ENCODE measurements around the gene MAPT. TPM values are rescaled to one million over a fixed set of nuclear protein-coding genes. Genes with fewer than 3 reads are reported as not detected.

MAPT gene
- total RNA-seq, 1 donor from 2014 or later, result 2.1 TPM

DNA sequence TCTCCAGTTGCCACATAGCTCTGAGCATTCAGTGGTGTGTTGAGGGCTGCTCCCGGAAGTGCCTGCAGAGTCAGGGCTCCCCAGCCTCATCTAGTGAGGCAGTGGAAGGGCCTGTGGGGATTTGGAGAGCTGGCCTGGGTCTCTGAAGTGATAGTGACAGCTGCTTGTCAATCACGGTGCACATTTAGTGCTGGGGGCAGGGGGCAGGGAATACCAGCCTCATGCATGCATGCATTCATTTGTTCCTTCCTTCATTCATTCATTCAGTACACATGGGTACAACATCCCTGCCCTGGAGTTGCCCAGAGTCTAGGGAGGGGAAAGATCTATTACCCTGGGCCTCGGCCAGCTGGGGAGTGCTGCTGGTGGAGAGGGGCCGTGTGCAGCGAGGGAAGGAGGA, 93.4 kb downstream of the MAPT start:
- Histone ChIP-seq H4K20me1 (ENCODE audit: insufficient read depth, low read length) (no peaks in the 10 kb centered on the region), H3K79me2 (ENCODE audit: insufficient read depth, low read length) (no peaks in the 10 kb centered on the region), H3K4me1 (ENCODE audit: insufficient read depth, low read length) (no peaks in the 10 kb centered on the region), H3K4me2 (ENCODE audit: low read length) (no peak overlapping the region), H3K9ac (ENCODE audit: low read length) (no peak overlapping the region), H3K27ac (ENCODE audit: low read depth, low read length) (no peak overlapping the region), H3K9me3 (ENCODE audit: insufficient read depth, low read depth, low read length) (no peaks in the 10 kb centered on the region), H3K36me3 (ENCODE audit: insufficient read depth, low read length) (no peaks in the 10 kb centered on the region), H2AFZ (ENCODE audit: low read depth, low read length) (no peak overlapping the region), H3K4me3 (ENCODE audit: insufficient read depth, low read depth, low read length) (no peak overlapping the region), H3K27me3 (ENCODE audit: insufficient read depth, low read length) (peaks cover 6% of the 10 kb centered on the region)
- no peak for TF ChIP-seq EZH2 (IDR thresholded peaks at IDR 0.05; ENCODE audit: insufficient read depth, low read length)
- TF ChIP-seq, protein P1, sequence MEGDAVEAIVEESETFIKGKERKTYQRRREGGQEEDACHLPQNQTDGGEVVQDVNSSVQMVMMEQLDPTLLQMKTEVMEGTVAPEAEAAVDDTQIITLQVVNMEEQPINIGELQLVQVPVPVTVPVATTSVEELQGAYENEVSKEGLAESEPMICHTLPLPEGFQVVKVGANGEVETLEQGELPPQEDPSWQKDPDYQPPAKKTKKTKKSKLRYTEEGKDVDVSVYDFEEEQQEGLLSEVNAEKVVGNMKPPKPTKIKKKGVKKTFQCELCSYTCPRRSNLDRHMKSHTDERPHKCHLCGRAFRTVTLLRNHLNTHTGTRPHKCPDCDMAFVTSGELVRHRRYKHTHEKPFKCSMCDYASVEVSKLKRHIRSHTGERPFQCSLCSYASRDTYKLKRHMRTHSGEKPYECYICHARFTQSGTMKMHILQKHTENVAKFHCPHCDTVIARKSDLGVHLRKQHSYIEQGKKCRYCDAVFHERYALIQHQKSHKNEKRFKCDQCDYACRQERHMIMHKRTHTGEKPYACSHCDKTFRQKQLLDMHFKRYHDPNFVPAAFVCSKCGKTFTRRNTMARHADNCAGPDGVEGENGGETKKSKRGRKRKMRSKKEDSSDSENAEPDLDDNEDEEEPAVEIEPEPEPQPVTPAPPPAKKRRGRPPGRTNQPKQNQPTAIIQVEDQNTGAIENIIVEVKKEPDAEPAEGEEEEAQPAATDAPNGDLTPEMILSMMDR (IDR thresholded peaks at IDR 0.05; ENCODE audit: insufficient read depth, low read depth, low read length), result no peak
- Mint-ChIP-seq H3K4me3 (ENCODE audit: unreplicated experiment) (no peak overlapping the region), H3K36me3 (ENCODE audit: low read depth, unreplicated experiment) (no peaks in the 10 kb centered on the region), H3K27me3 (ENCODE audit: low read depth, unreplicated experiment) (peaks cover 18% of the 10 kb centered on the region), H3K4me1 (ENCODE audit: low read depth, unreplicated experiment) (no peaks in the 10 kb centered on the region), H3K9me3 (ENCODE audit: unreplicated experiment) (peaks cover 9% of the 10 kb centered on the region), H3K27ac (ENCODE audit: unreplicated experiment) (no peak overlapping the region)
- DNase-seq (ENCODE audit: low read depth) (no peak), FAIRE-seq (no peak)

DNA sequence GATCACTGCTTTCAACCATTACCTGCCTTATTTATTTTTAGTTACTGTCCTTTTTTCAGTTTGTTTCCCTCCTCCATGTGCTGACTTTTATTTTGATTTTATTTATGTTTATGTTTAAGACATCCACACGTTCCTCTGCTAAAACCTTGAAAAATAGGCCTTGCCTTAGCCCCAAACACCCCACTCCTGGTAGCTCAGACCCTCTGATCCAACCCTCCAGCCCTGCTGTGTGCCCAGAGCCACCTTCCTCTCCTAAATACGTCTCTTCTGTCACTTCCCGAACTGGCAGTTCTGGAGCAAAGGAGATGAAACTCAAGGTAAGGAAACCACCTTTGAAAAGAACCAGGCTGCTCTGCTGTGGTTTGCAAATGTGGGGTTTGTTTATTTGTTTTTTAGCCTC, 95.4 kb downstream of the MAPT start:
- Histone ChIP-seq H3K4me3 (ENCODE audit: insufficient read depth, low read depth, low read length) (no peak overlapping the region), H3K27me3 (ENCODE audit: insufficient read depth, low read length) (peaks cover 6% of the 10 kb centered on the region), H3K36me3 (ENCODE audit: insufficient read depth, low read length) (no peaks in the 10 kb centered on the region), H3K27ac (ENCODE audit: low read depth, low read length) (no peak overlapping the region), H3K9ac (ENCODE audit: low read length) (no peak overlapping the region), H4K20me1 (ENCODE audit: insufficient read depth, low read length) (no peaks in the 10 kb centered on the region), H2AFZ (ENCODE audit: low read depth, low read length) (no peak overlapping the region), H3K4me2 (ENCODE audit: low read length) (no peak overlapping the region), H3K79me2 (ENCODE audit: insufficient read depth, low read length) (no peaks in the 10 kb centered on the region), H3K4me1 (ENCODE audit: insufficient read depth, low read length) (no peaks in the 10 kb centered on the region), H3K9me3 (ENCODE audit: insufficient read depth, low read depth, low read length) (no peaks in the 10 kb centered on the region)
- TF ChIP-seq EZH2 (IDR thresholded peaks at IDR 0.05; ENCODE audit: insufficient read depth, low read length), result no peak
- TF ChIP-seq, protein P1 (IDR thresholded peaks at IDR 0.05; ENCODE audit: insufficient read depth, low read depth, low read length), result no peak
- Mint-ChIP-seq H3K36me3 (ENCODE audit: low read depth, unreplicated experiment) (no peaks in the 10 kb centered on the region), H3K9me3 (ENCODE audit: unreplicated experiment) (peaks cover 9% of the 10 kb centered on the region), H3K27ac (ENCODE audit: unreplicated experiment) (no peak overlapping the region), H3K4me3 (ENCODE audit: unreplicated experiment) (no peak overlapping the region), H3K27me3 (ENCODE audit: low read depth, unreplicated experiment) (peaks cover 12% of the 10 kb centered on the region), H3K4me1 (ENCODE audit: low read depth, unreplicated experiment) (peaks cover 2% of the 10 kb centered on the region)
- DNase-seq (ENCODE audit: low read depth) (no peak), FAIRE-seq (no peak)

DNA sequence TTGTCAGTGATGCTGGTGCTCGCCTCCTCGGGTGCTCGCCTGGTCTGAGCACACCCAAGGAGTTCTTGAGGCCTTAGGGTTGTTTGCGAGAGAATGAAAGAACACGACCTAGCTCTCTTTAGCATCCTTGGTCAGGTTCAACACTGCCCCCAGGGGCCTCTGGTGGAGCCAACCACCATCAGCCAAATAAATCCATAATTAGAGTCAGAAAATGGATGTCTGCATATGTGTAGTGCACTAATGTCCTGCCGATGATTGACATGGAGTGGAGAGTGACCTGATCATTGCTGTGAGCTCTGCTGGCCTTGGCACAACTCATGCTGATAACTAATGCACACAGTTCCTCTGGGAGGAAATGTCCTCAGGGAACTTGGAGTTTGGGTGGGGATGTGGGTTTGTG, 96.5 kb downstream of the MAPT start:
- H3K9ac ChIP-seq (ENCODE audit: low read length), result no peak overlapping the region
- TF ChIP-seq, protein P1 (IDR thresholded peaks at IDR 0.05; ENCODE audit: insufficient read depth, low read depth, low read length), result no peak
- TF ChIP-seq EZH2 (IDR thresholded peaks at IDR 0.05; ENCODE audit: insufficient read depth, low read length), result no peak
- Mint-ChIP-seq H3K4me3 (ENCODE audit: unreplicated experiment) (no peak overlapping the region), H3K27ac (ENCODE audit: unreplicated experiment) (no peak overlapping the region), H3K27me3 (ENCODE audit: low read depth, unreplicated experiment) (peaks cover 8% of the 10 kb centered on the region), H3K9me3 (ENCODE audit: unreplicated experiment) (peaks cover 9% of the 10 kb centered on the region), H3K36me3 (ENCODE audit: low read depth, unreplicated experiment) (no peaks in the 10 kb centered on the region), H3K4me1 (ENCODE audit: low read depth, unreplicated experiment) (peaks cover 2% of the 10 kb centered on the region)
- DNase-seq (ENCODE audit: low read depth) (no peak), FAIRE-seq (no peak)
- no peak overlapping the region for H3K27ac ChIP-seq (ENCODE audit: low read depth, low read length)
- H3K4me3 ChIP-seq (ENCODE audit: insufficient read depth, low read depth, low read length), result no peak overlapping the region
- no peak overlapping the region for H2AFZ ChIP-seq (ENCODE audit: low read depth, low read length)
- peaks cover 6% of the 10 kb centered on the region for H3K27me3 ChIP-seq (ENCODE audit: insufficient read depth, low read length)
- no peak overlapping the region for H3K4me2 ChIP-seq (ENCODE audit: low read length)
- no peaks in the 10 kb centered on the region for H3K36me3 ChIP-seq (ENCODE audit: insufficient read depth, low read length)
- no peaks in the 10 kb centered on the region for H3K79me2 ChIP-seq (ENCODE audit: insufficient read depth, low read length)
- H3K4me1 ChIP-seq (ENCODE audit: insufficient read depth, low read length), result no peaks in the 10 kb centered on the region
- no peaks in the 10 kb centered on the region for H3K9me3 ChIP-seq (ENCODE audit: insufficient read depth, low read depth, low read length)
- no peaks in the 10 kb centered on the region for H4K20me1 ChIP-seq (ENCODE audit: insufficient read depth, low read length)

Measured in astrocyte (in vitro differentiated cells and primary cell).